Measurements from ENCODE around the gene NUBPL.

- TF ChIP-seq, protein P1, sequence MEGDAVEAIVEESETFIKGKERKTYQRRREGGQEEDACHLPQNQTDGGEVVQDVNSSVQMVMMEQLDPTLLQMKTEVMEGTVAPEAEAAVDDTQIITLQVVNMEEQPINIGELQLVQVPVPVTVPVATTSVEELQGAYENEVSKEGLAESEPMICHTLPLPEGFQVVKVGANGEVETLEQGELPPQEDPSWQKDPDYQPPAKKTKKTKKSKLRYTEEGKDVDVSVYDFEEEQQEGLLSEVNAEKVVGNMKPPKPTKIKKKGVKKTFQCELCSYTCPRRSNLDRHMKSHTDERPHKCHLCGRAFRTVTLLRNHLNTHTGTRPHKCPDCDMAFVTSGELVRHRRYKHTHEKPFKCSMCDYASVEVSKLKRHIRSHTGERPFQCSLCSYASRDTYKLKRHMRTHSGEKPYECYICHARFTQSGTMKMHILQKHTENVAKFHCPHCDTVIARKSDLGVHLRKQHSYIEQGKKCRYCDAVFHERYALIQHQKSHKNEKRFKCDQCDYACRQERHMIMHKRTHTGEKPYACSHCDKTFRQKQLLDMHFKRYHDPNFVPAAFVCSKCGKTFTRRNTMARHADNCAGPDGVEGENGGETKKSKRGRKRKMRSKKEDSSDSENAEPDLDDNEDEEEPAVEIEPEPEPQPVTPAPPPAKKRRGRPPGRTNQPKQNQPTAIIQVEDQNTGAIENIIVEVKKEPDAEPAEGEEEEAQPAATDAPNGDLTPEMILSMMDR (IDR thresholded peaks at IDR 0.05) = no peak
- TF ChIP-seq POLR2A (IDR thresholded peaks at IDR 0.05) = no peak
Observed at GRCh38 chr14:31582286-31582691, 21.1 kb downstream of the NUBPL start.

Measured in lower leg skin (tissue), 3 donors.